ENCODE data around the gene PFN3.
"Not testable (repeated sequence)": the region's sequence is repeated elsewhere in the genome, so short reads cannot be mapped to it uniquely, and the experiment has no call there.

Gene PFN3

GRCh38 chr5:177423671-177424070 is 23.2 kb upstream of the PFN3 start:
- DNase-seq: no peak

GRCh38 chr5:177421062-177421798 is 20.8 kb upstream of the PFN3 start:
- no peak for DNase-seq

GRCh38 chr5:177420472-177420871 is 20.0 kb upstream of the PFN3 start:
- DNase-seq: not testable (repeated sequence)

- DNase-seq: no peak
Observed at GRCh38 chr5:177419046-177419445, 18.6 kb upstream of the PFN3 start.

GRCh38 chr5:177417081-177417480 is 16.6 kb upstream of the PFN3 start:
- not testable (repeated sequence) for DNase-seq

GRCh38 chr5:177414481-177414880 is 14.0 kb upstream of the PFN3 start:
- no peak for DNase-seq

- no peak for DNase-seq
Observed at GRCh38 chr5:177412603-177413233, 12.3 kb upstream of the PFN3 start.

- DNase-seq: no peak
Observed at GRCh38 chr5:177410575-177410974, 10.1 kb upstream of the PFN3 start.

- DNase-seq: no peak
Observed at GRCh38 chr5:177409043-177409801, 8.8 kb upstream of the PFN3 start, which contains the start of gene F12. TSS of gene F12 (minus strand) at chr5:177409564. CDS start at chr5:177409527, 37 bp downstream.

GRCh38 chr5:177405805-177406204 is 5.3 kb upstream of the PFN3 start:
- DNase-seq: no peak

GRCh38 chr5:177405312-177405711 is 4.9 kb upstream of the PFN3 start:
- no peak for DNase-seq

- DNase-seq: no peak
Observed at GRCh38 chr5:177404641-177405179, 4.2 kb upstream of the PFN3 start.

- DNase-seq: peak; percentile 38
Observed at GRCh38 chr5:177403792-177404640, 3.6 kb upstream of the PFN3 start.

GRCh38 chr5:177403102-177403791 is 2.8 kb upstream of the PFN3 start:
- DNase-seq: no peak

GRCh38 chr5:177402271-177403043 is 2.0 kb upstream of the PFN3 start:
- DNase-seq: peak; percentile 24

- no peak for DNase-seq
Observed at GRCh38 chr5:177397875-177398390, 2.5 kb downstream of the PFN3 start.

- DNase-seq: no peak
Observed at GRCh38 chr5:177396807-177397206, 3.7 kb downstream of the PFN3 start.

GRCh38 chr5:177396078-177396477 is 4.4 kb downstream of the PFN3 start:
- no peak for DNase-seq

GRCh38 chr5:177393990-177394389 is 6.5 kb downstream of the PFN3 start:
- no peak for DNase-seq

GRCh38 chr5:177393206-177393765 is 7.2 kb downstream of the PFN3 start:
- no peak for DNase-seq

Measured in NCI-H1694 (cell line).